ENCODE results near the gene CD99L2. TPM values are rescaled to one million over a fixed set of nuclear protein-coding genes. Genes with fewer than 3 reads are reported as not detected.

CD99L2 gene
- total RNA-seq, 2 donors from 2014 or later: 75.6 to 83.8 TPM

- no peak for DNase-seq (ENCODE audit: low spot score)
- Histone ChIP-seq H3K36me3 (no peaks in the 10 kb centered on the region), H3K4me3 (no peak overlapping the region), H3K27me3 (replicated peaks; ENCODE audit: insufficient read depth) (no peaks in the 10 kb centered on the region), H3K27ac (no peak overlapping the region), H3K9me3 (no peaks in the 10 kb centered on the region), H3K4me1 (ENCODE audit: control insufficient read depth in 1 of 2, low read depth in 2 of 2) (no peaks in the 10 kb centered on the region)
- no peak for TF ChIP-seq CTCF (IDR thresholded peaks at IDR 0.05)
- no peak for ATAC-seq (ENCODE audit: insufficient number of reproducible peaks, low FRiP score, low read depth)
Observed at GRCh38 chrX:150761819-150762216, 136.7 kb downstream of the CD99L2 start.

- no peak for ATAC-seq (ENCODE audit: insufficient number of reproducible peaks, low FRiP score, low read depth)
- H3K36me3 ChIP-seq: no peaks in the 10 kb centered on the region
- TF ChIP-seq CTCF (IDR thresholded peaks at IDR 0.05): no peak
Observed at GRCh38 chrX:150761176-150761818, 137.2 kb downstream of the CD99L2 start.

GRCh38 chrX:150759568-150760416, 138.7 kb downstream of the CD99L2 start:
- no peak for TF ChIP-seq CTCF (IDR thresholded peaks at IDR 0.05)
- Histone ChIP-seq H3K27ac (no peak overlapping the region), H3K4me1 (ENCODE audit: control insufficient read depth in 1 of 2, low read depth in 2 of 2) (no peaks in the 10 kb centered on the region), H3K27me3 (replicated peaks; ENCODE audit: insufficient read depth) (no peaks in the 10 kb centered on the region), H3K4me3 (no peak overlapping the region), H3K36me3 (no peaks in the 10 kb centered on the region), H3K9me3 (no peaks in the 10 kb centered on the region)
- ATAC-seq (ENCODE audit: insufficient number of reproducible peaks, low FRiP score, low read depth) (no peak), DNase-seq (ENCODE audit: low spot score) (no peak)

More at GRCh38 chrX:150761176-150761818, 137.2 kb downstream of the CD99L2 start:
- no peaks in the 10 kb centered on the region for H3K27me3 ChIP-seq (replicated peaks; ENCODE audit: insufficient read depth)
- no peaks in the 10 kb centered on the region for H3K4me1 ChIP-seq (ENCODE audit: control insufficient read depth in 1 of 2, low read depth in 2 of 2)
- DNase-seq (ENCODE audit: low spot score): no peak
- H3K9me3 ChIP-seq: no peaks in the 10 kb centered on the region
- H3K27ac ChIP-seq: no peak overlapping the region
- H3K4me3 ChIP-seq: no peak overlapping the region

GRCh38 chrX:150757371-150757770, 141.1 kb downstream of the CD99L2 start:
- H3K9me3 ChIP-seq: no peaks in the 10 kb centered on the region
- no peak for ATAC-seq (ENCODE audit: insufficient number of reproducible peaks, low FRiP score, low read depth)
- TF ChIP-seq CTCF (IDR thresholded peaks at IDR 0.05): no peak
- H3K4me1 ChIP-seq (ENCODE audit: control insufficient read depth in 1 of 2, low read depth in 2 of 2): no peaks in the 10 kb centered on the region
- no peak for DNase-seq (ENCODE audit: low spot score)
- H3K27ac ChIP-seq: no peak overlapping the region
- H3K27me3 ChIP-seq (replicated peaks; ENCODE audit: insufficient read depth): no peaks in the 10 kb centered on the region
- H3K36me3 ChIP-seq: no peaks in the 10 kb centered on the region
- H3K4me3 ChIP-seq: no peak overlapping the region

GRCh38 chrX:150753968-150754367, 144.5 kb downstream of the CD99L2 start:
- Histone ChIP-seq H3K4me1 (ENCODE audit: control insufficient read depth in 1 of 2, low read depth in 2 of 2) (no peaks in the 10 kb centered on the region), H3K36me3 (no peaks in the 10 kb centered on the region)
- no peak for DNase-seq (ENCODE audit: low spot score)

More at GRCh38 chrX:150753968-150754367, 144.5 kb downstream of the CD99L2 start:
- Histone ChIP-seq H3K27me3 (replicated peaks; ENCODE audit: insufficient read depth) (no peaks in the 10 kb centered on the region), H3K4me3 (no peak overlapping the region), H3K27ac (no peak overlapping the region), H3K9me3 (no peaks in the 10 kb centered on the region)
- TF ChIP-seq CTCF (IDR thresholded peaks at IDR 0.05): no peak
- no peak for ATAC-seq (ENCODE audit: insufficient number of reproducible peaks, low FRiP score, low read depth)

All from thoracic aorta (tissue), 2 donors.